ENCODE results near the gene APOL6. TPM values are rescaled to one million over a fixed set of nuclear protein-coding genes. Genes with fewer than 3 reads are reported as not detected.

The APOL6 gene
- polyA plus RNA-seq, 1 donor (not counting 4 experiments of a cell fraction or from before 2014, with no cell fraction given), result 4.2 TPM

GRCh38 chr22:35687461-35687860, 39.2 kb downstream of the APOL6 start:
- Histone ChIP-seq H3K4me1 (ENCODE audit: control insufficient read depth, extremely low read depth, insufficient read depth, low read length) (peaks cover 3% of the 10 kb centered on the region), H3K27me3 (ENCODE audit: control insufficient read depth, extremely low read depth, insufficient read depth, low read length) (no peaks in the 10 kb centered on the region), H4K20me1 (ENCODE audit: control insufficient read depth, extremely low read depth, insufficient read depth, low read length) (no peaks in the 10 kb centered on the region), H3K9me1 (ENCODE audit: control insufficient read depth, extremely low read depth, insufficient read depth, low read length) (no peaks in the 10 kb centered on the region), H3K36me3 (ENCODE audit: control insufficient read depth in 2 of 2, extremely low read depth in 1 of 2, insufficient read depth in 2 of 2, low read length in 2 of 2) (no peaks in the 10 kb centered on the region), H2AFZ (ENCODE audit: control insufficient read depth, low read length) (no peak overlapping the region), H3K79me2 (ENCODE audit: control insufficient read depth, insufficient read depth, low read length) (no peaks in the 10 kb centered on the region), H3K9me3 (ENCODE audit: control insufficient read depth, low read depth, low read length) (no peaks in the 10 kb centered on the region), H3K4me2 (ENCODE audit: control insufficient read depth, extremely low read depth, insufficient read depth, low read depth, low read length) (no peak overlapping the region), H3K27ac (ENCODE audit: control insufficient read depth, insufficient read depth, low read length) (no peak overlapping the region), H3K9ac (ENCODE audit: control insufficient read depth, extremely low read depth, insufficient read depth, low read length) (no peak overlapping the region), H3K4me3 (ENCODE audit: control insufficient read depth in 2 of 3, extremely low read depth in 1 of 3, insufficient read depth in 2 of 3, low read depth in 1 of 3, low read length in 3 of 3) (no peak overlapping the region)
- dilution Hi-C loops (cut with MboI; ENCODE audit: extremely low pct_ligation_motif_present, low sequenced_read_pairs), result no loop called here
- FAIRE-seq (no peak), DNase-seq (ENCODE audit: low read depth, low spot score) (no peak)
- TF ChIP-seq CTCF (optimal IDR thresholded peaks at IDR 0.05 in 1 of 3, IDR thresholded peaks at IDR 0.05 in 1 of 3, conservative IDR thresholded peaks at IDR 0.05 in 1 of 3; ENCODE audit: extremely low read depth in 1 of 3, insufficient read depth in 2 of 3, low read length in 3 of 3), result no peak
- no peak for TF ChIP-seq EZH2 (IDR thresholded peaks at IDR 0.05; ENCODE audit: low read length)

GRCh38 chr22:35688913-35689675, 40.8 kb downstream of the APOL6 start:
- H3K4me1 ChIP-seq (ENCODE audit: control insufficient read depth, extremely low read depth, insufficient read depth, low read length), result peaks cover 3% of the 10 kb centered on the region
- DNase-seq (ENCODE audit: low read depth, low spot score), result no peak
- no peak overlapping the region for H2AFZ ChIP-seq (ENCODE audit: control insufficient read depth, low read length)
- no peaks in the 10 kb centered on the region for H4K20me1 ChIP-seq (ENCODE audit: control insufficient read depth, extremely low read depth, insufficient read depth, low read length)
- no peaks in the 10 kb centered on the region for H3K9me3 ChIP-seq (ENCODE audit: control insufficient read depth, low read depth, low read length)
- H3K36me3 ChIP-seq (ENCODE audit: control insufficient read depth in 2 of 2, extremely low read depth in 1 of 2, insufficient read depth in 2 of 2, low read length in 2 of 2), result no peaks in the 10 kb centered on the region
- H3K9me1 ChIP-seq (ENCODE audit: control insufficient read depth, extremely low read depth, insufficient read depth, low read length), result no peaks in the 10 kb centered on the region
- H3K4me3 ChIP-seq (ENCODE audit: control insufficient read depth in 2 of 3, extremely low read depth in 1 of 3, insufficient read depth in 2 of 3, low read depth in 1 of 3, low read length in 3 of 3), result no peak overlapping the region
- H3K79me2 ChIP-seq (ENCODE audit: control insufficient read depth, insufficient read depth, low read length), result no peaks in the 10 kb centered on the region
- FAIRE-seq, result peak; percentile 9
- TF ChIP-seq EZH2 (IDR thresholded peaks at IDR 0.05; ENCODE audit: low read length) (no peak), CTCF (optimal IDR thresholded peaks at IDR 0.05 in 1 of 3, IDR thresholded peaks at IDR 0.05 in 1 of 3, conservative IDR thresholded peaks at IDR 0.05 in 1 of 3; ENCODE audit: extremely low read depth in 1 of 3, insufficient read depth in 2 of 3, low read length in 3 of 3) (no peak)
- dilution Hi-C loops (cut with MboI; ENCODE audit: extremely low pct_ligation_motif_present, low sequenced_read_pairs), result no loop called here
- no peak overlapping the region for H3K9ac ChIP-seq (ENCODE audit: control insufficient read depth, extremely low read depth, insufficient read depth, low read length)
- H3K27ac ChIP-seq (ENCODE audit: control insufficient read depth, insufficient read depth, low read length), result peak overlapping the region; percentile 2
- H3K4me2 ChIP-seq (ENCODE audit: control insufficient read depth, extremely low read depth, insufficient read depth, low read depth, low read length), result no peak overlapping the region
- no peaks in the 10 kb centered on the region for H3K27me3 ChIP-seq (ENCODE audit: control insufficient read depth, extremely low read depth, insufficient read depth, low read length)

Measured in keratinocyte (primary cell).